Lower leg skin (tissue), 4 donors: ENCODE measurements around the gene TMEM117. TPM values are rescaled to one million over a fixed set of nuclear protein-coding genes. Genes with fewer than 3 reads are reported as not detected.

Source experiments
- DNase-seq, 2 donors: peaks; one replicate each; pipeline ENCODE4 v3.0.0-alpha.2; 2019; ENCODE audit warnings: low spot score in 2 of 2
- H3K4me3 ChIP-seq: fragments of 200-600 bp; sonication (generic); 2 replicates; pipeline ENCODE4 v1.5.1; 2017; ENCODE audit warnings: mild to moderate bottlenecking, low read depth; ENCODE audit not compliant: poor library complexity, severe bottlenecking
- POLR2A ChIP-seq, 2 donors: fragments of 450-650 bp; IDR thresholded peaks; one replicate each; pipeline ENCODE4 v1.6.1; 2016 to 2017; ENCODE audit warnings: antibody characterized with exemption in 2 of 2, mild to moderate bottlenecking in 1 of 2, moderate library complexity in 1 of 2
- WGBS, 2 donors: methylation state at CpG; one replicate each; pipeline ENCODE4 v1.1.5; 2018; 5-methylcytosine and 5-hydroxymethylcytosine counted together
- intact Hi-C: fragments of 100-400 bp; cut with DNase I; formaldehyde crosslinking; loops from one replicate; pipeline ENCODE4 v1.15.0; 2023; ENCODE audit warnings: low total_unique reads
- total RNA-seq, 4 donors: library from RNA; depleted of rRNA; stranded (reverse); fragments of >200 nt; gene quantifications; one replicate each; pipeline ENCODE4 v1.1.0, GENCODE V29; 2016
- TF ChIP-seq, protein P1 (sequence below), 3 donors: fragments of 450-650 bp; IDR thresholded peaks; one replicate each; pipeline ENCODE4 v1.5.1; 2016; ENCODE audit warnings: antibody characterized with exemption in 3 of 3, mild to moderate bottlenecking in 3 of 3, moderate library complexity in 2 of 3

The TMEM117 gene
- total RNA-seq, 4 donors from 2014 or later = 19.9 to 27.8 (median 24.3) TPM

DNA sequence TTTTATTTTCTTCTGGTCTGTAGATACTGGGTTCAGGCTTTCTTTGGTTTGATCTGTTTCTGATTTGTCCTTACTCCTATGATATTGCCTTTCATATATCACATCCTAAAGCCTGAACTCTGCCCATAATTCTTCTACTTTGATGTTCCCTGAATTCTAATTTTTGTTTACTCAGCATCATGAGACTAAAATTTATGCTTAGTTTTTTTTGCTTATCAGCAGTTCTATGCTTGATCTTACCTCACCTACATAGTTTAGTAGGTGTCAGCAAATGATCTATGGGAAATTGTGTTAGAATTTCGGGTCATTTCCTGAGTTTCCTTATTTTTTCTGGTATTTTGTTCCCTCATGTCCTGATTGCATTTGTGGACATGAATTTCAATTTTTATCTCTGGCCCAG is 94.2 kb downstream of the TMEM117 start:
- 61 to 71% methylated on average over 1 of the region's 1 CpG for WGBS, 2 donors
- intact Hi-C loops = no loop called here
- DNase-seq = no peak
- TF ChIP-seq, protein P1, sequence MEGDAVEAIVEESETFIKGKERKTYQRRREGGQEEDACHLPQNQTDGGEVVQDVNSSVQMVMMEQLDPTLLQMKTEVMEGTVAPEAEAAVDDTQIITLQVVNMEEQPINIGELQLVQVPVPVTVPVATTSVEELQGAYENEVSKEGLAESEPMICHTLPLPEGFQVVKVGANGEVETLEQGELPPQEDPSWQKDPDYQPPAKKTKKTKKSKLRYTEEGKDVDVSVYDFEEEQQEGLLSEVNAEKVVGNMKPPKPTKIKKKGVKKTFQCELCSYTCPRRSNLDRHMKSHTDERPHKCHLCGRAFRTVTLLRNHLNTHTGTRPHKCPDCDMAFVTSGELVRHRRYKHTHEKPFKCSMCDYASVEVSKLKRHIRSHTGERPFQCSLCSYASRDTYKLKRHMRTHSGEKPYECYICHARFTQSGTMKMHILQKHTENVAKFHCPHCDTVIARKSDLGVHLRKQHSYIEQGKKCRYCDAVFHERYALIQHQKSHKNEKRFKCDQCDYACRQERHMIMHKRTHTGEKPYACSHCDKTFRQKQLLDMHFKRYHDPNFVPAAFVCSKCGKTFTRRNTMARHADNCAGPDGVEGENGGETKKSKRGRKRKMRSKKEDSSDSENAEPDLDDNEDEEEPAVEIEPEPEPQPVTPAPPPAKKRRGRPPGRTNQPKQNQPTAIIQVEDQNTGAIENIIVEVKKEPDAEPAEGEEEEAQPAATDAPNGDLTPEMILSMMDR (IDR thresholded peaks at IDR 0.05) = no peak
- TF ChIP-seq POLR2A (IDR thresholded peaks at IDR 0.05) = no peak
- no peak overlapping the region for H3K4me3 ChIP-seq

DNA sequence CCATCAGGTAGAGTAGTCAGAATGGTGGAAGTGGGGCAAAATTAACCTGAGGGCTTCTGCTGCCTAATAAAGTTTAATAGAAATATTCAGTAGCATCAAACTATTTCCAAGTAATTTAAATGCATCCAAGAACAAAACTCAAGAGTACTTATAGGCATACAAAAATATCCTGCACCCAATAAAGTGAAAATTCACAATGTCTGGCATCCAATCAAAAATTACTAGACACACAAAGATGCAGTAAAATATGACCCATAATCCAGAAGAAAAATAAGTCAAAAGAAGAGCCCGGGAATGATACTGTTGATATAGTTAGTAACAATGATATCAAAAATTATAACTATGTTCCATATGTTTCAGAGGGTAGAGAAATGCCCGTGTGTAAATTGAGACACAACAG is 95.3 kb downstream of the TMEM117 start:
- DNase-seq = no peak
- WGBS, 2 donors = 99% methylated on average over 2 of the region's 2 CpGs
- intact Hi-C loops = no loop called here
- no peak overlapping the region for H3K4me3 ChIP-seq
- TF ChIP-seq, protein P1 (IDR thresholded peaks at IDR 0.05) = no peak
- TF ChIP-seq POLR2A (IDR thresholded peaks at IDR 0.05) = no peak

DNA sequence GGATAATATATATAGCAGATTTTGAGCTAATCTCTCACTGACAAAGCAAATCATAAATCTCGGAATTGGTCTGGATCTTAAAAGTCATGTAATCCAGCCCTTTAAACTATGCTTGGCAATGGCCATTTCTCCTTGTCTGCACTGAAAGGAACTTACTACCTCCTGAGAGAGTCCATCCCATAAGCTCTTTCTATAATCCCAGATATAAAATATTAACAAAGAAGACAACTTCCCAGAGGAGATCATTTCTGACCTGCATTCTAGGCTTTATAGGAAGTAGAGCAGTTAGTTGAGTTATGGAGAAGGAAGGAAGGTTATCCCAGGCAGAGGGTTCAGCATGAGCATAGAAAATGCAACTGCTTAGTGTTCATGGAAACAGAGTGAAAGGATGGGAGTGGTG is 99.7 kb downstream of the TMEM117 start:
- H3K4me3 ChIP-seq = no peak overlapping the region
- DNase-seq = no peak
- TF ChIP-seq POLR2A (IDR thresholded peaks at IDR 0.05) = no peak
- TF ChIP-seq, protein P1 (IDR thresholded peaks at IDR 0.05) = no peak
- WGBS, 2 donors = 89% methylated on average over 1 of the region's 1 CpG
- intact Hi-C loops = no loop called here

DNA sequence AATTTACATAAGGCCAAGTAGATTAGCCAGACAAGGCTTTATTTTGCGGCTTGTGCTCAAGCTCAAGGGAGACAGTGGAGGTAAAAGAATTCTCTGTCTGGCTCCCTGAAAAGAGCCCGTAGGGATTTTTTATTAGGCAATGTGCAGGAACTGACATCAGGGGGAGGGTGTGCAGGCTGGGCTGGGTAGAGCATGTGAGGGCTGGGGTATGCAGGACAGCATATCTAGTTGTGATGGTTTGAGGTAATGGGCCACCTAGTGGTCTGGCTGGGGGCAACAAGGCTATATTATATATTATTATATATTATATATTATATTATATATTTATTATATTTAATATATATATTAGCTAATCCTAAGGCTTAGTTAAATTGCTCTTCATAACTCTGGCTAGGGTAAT is 102.1 kb downstream of the TMEM117 start:
- no peak overlapping the region for H3K4me3 ChIP-seq
- intact Hi-C loops = no loop called here
- no peak for TF ChIP-seq POLR2A (IDR thresholded peaks at IDR 0.05)
- TF ChIP-seq, protein P1 (IDR thresholded peaks at IDR 0.05) = no peak
- DNase-seq = no peak
- 65 to 73% methylated on average over 2 of the region's 2 CpGs for WGBS, 2 donors

DNA sequence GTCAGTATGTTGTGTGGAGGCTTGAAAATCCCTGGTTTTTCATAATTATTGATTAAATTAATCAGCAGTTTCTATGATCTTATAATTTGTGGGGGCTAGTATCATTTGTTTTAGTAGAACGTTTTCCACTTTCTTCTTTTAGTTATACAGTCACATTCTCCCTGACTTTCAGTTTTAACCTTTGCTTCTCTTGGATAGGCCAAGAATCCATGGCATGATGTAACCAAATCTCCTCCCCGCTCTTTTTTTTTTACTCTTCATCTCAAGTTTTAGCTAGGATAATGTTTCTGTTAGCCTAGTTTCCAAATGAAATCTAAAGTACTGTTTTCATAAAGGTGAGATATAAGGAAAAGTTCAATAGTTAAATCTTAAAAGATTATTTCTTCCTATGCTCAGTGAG is 106.5 kb downstream of the TMEM117 start:
- WGBS, 2 donors = 72 to 73% methylated on average over 2 of the region's 2 CpGs
- no peak for DNase-seq
- TF ChIP-seq POLR2A (IDR thresholded peaks at IDR 0.05) = no peak
- TF ChIP-seq, protein P1 (IDR thresholded peaks at IDR 0.05) = no peak
- intact Hi-C loops = no loop called here
- H3K4me3 ChIP-seq = no peak overlapping the region

DNA sequence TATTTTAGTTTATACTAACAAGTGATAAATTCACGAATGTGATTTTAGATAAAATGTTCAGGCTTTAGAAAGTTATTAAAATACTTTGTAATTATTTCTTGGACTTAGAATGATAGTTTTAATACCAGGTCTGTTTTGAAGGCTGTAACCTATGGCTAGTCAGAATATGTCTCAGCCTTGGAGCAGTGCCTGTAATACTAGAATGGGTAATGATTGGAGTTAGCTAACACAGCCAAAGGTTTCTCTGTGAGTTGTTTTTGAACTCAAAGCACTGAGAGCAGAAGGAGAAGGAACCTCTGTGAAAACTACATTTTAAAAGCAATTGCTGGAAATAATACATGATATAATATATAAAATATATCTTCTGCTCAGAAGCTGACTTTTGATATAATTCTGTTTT is 110.1 kb downstream of the TMEM117 start:
- no peak for TF ChIP-seq POLR2A (IDR thresholded peaks at IDR 0.05)
- TF ChIP-seq, protein P1 (IDR thresholded peaks at IDR 0.05) = no peak
- intact Hi-C loops = no loop called here
- no peak overlapping the region for H3K4me3 ChIP-seq
- WGBS, 2 donors = 82 to 83% methylated on average over 1 of the region's 1 CpG
- DNase-seq = no peak
